HepG2 (cell line): ENCODE measurements around the gene PCYT2. TPM values are rescaled to one million over a fixed set of nuclear protein-coding genes. Genes with fewer than 3 reads are reported as not detected.

ENCODE experiments used
- ATM ChIP-seq: fragments of 450-650 bp; IDR thresholded peaks from 2 replicates; pipeline ENCODE4 v1.7.1; 2017; ENCODE audit warnings: mild to moderate bottlenecking, borderline replicate concordance
- CERS6 ChIP-seq: sonication (generic); formaldehyde crosslinking; IDR thresholded peaks from 2 replicates; pipeline ENCODE4 v1.5.0; 2020; ENCODE audit warnings: missing genetic modification reagents
- GZF1 ChIP-seq: sonication (generic); formaldehyde crosslinking; IDR thresholded peaks from 2 replicates; pipeline ENCODE4 v1.5.1; 2020; ENCODE audit warnings: mild to moderate bottlenecking, missing genetic modification reagents
- HIVEP1 ChIP-seq: sonication (generic); formaldehyde crosslinking; IDR thresholded peaks from 2 replicates; pipeline ENCODE4 v1.4.0; 2020; ENCODE audit warnings: mild to moderate bottlenecking, missing genetic modification reagents
- MAZ ChIP-seq, 2 experiments: sonication (generic) in 1 of 2; formaldehyde crosslinking in 1 of 2; IDR thresholded peaks; 2 replicates each; pipeline versions ENCODE4 v1.5.0 to v1.6.1; 2012 to 2020; ENCODE audit warnings: low read depth in 2 of 2, mild to moderate bottlenecking in 2 of 2, borderline replicate concordance in 1 of 2, improper control_type of control experiment in 1 of 2, low read length in 1 of 2, missing genetic modification reagents in 1 of 2, moderate library complexity in 1 of 2
- MYC ChIP-seq: sonication (generic); formaldehyde crosslinking; IDR thresholded peaks from 2 replicates; pipeline ENCODE4 v1.9.0; 2021; ENCODE audit warnings: missing genetic modification reagents, borderline replicate concordance
- NKX3-1 ChIP-seq: sonication (generic); formaldehyde crosslinking; IDR thresholded peaks from 2 replicates; pipeline ENCODE4 v1.5.0; 2020; ENCODE audit warnings: missing genetic modification reagents
- NR0B2 ChIP-seq: sonication (generic); formaldehyde crosslinking; IDR thresholded peaks from 2 replicates; pipeline ENCODE4 v1.4.0; 2020; ENCODE audit warnings: mild to moderate bottlenecking, missing genetic modification reagents
- RFXANK ChIP-seq: IDR thresholded peaks from 2 replicates; pipeline ENCODE4 v1.6.1; 2016
- RFXAP ChIP-seq: sonication (generic); formaldehyde crosslinking; IDR thresholded peaks from 2 replicates; pipeline ENCODE4 v1.4.0; 2020; ENCODE audit warnings: missing genetic modification reagents, borderline replicate concordance
- SNRNP70 ChIP-seq: fragments of 200-400 bp; formaldehyde crosslinking; IDR thresholded peaks from 2 replicates; pipeline ENCODE4 v1.6.1; 2017; ENCODE audit warnings: mild to moderate bottlenecking, low read depth, low read length, moderate library complexity
- SP2 ChIP-seq: sonication (generic); formaldehyde crosslinking; IDR thresholded peaks from 2 replicates; pipeline ENCODE4 v1.5.1; 2020; ENCODE audit warnings: mild to moderate bottlenecking, missing genetic modification reagents
- SP4 ChIP-seq: sonication (generic); formaldehyde crosslinking; IDR thresholded peaks from 2 replicates; pipeline ENCODE4 v1.8.1; 2023; ENCODE audit warnings: mild to moderate bottlenecking, missing genetic modification reagents
- ZBED4 ChIP-seq: sonication (generic); formaldehyde crosslinking; IDR thresholded peaks from 2 replicates; pipeline ENCODE4 v1.4.0; 2020; ENCODE audit warnings: missing genetic modification reagents, borderline replicate concordance
- ZBTB25 ChIP-seq: IDR thresholded peaks from 2 replicates; pipeline ENCODE4 v1.6.1; 2018; ENCODE audit warnings: missing genetic modification reagents
- ZIK1 ChIP-seq: sonication (generic); formaldehyde crosslinking; IDR thresholded peaks from 2 replicates; pipeline ENCODE4 v1.5.0; 2020; ENCODE audit warnings: mild to moderate bottlenecking, low read depth, missing genetic modification reagents, borderline replicate concordance
- ZMAT5 ChIP-seq: sonication (generic); formaldehyde crosslinking; IDR thresholded peaks from 2 replicates; pipeline ENCODE4 v1.5.0; 2020; ENCODE audit warnings: mild to moderate bottlenecking, low read depth, missing genetic modification reagents, borderline replicate concordance
- ZNF224 ChIP-seq: sonication (generic); formaldehyde crosslinking; IDR thresholded peaks from 2 replicates; pipeline ENCODE4 v1.5.0; 2020; ENCODE audit warnings: mild to moderate bottlenecking, missing genetic modification reagents
- ZNF337 ChIP-seq: sonication (generic); formaldehyde crosslinking; IDR thresholded peaks from 2 replicates; pipeline ENCODE4 v1.5.1; 2020; ENCODE audit warnings: missing genetic modification reagents, low read depth, mild to moderate bottlenecking, borderline replicate concordance
- ZNF629 ChIP-seq: sonication (generic); formaldehyde crosslinking; conservative IDR thresholded peaks from 2 replicates; pipeline ENCODE4 v1.5.0; 2020; ENCODE audit warnings: missing genetic modification reagents
- ZNF839 ChIP-seq: sonication (generic); formaldehyde crosslinking; IDR thresholded peaks from 2 replicates; pipeline ENCODE4 v1.4.0; 2020; ENCODE audit warnings: missing genetic modification reagents, mild to moderate bottlenecking, borderline replicate concordance
- ZSCAN31 ChIP-seq: sonication (generic); formaldehyde crosslinking; IDR thresholded peaks from 2 replicates; pipeline ENCODE4 v1.5.0; 2020; ENCODE audit warnings: low read depth, mild to moderate bottlenecking, missing genetic modification reagents
- polyA plus RNA-seq, 8 experiments: library from polyadenylated mRNA; depleted of rRNA in 3 of 8; stranded (reverse) in 7 of 8; unstranded in 1 of 8; fragments of >200 nt; fragmentation: Illumina TruSeq in 4 of 8; extraction: Trizol in 4 of 8; gene quantifications; 2 replicates each; pipeline versions ENCODE4 v1.2.1 to v1.2.3, GENCODE V29; 2011 to 2016; ENCODE audit warnings: low read depth in 4 of 8, missing spikeins in 1 of 8, mixed read lengths in 1 of 8; ENCODE audit not compliant: insufficient read depth in 1 of 8
- total RNA-seq, 5 experiments: library from RNA; depleted of rRNA; stranded (reverse); fragments of >200 nt; fragmentation: Illumina TruSeq; extraction: Trizol; gene quantifications; 2 replicates each; pipeline ENCODE4 v1.2.3, GENCODE V29; 2016; ENCODE audit warnings: low read depth in 1 of 5

Gene PCYT2
- total and polyA plus RNA-seq, 2 of the 13 experiments (the other 11 are each of a cell fraction or from before 2014, with no cell fraction given), result 147 to 297 TPM

GRCh38 chr17:81867170-81867990 lies 43.8 kb downstream of the PCYT2 start (continued):
- no peak for TF ChIP-seq CERS6 (CRISPR knock-in tag)
- TF ChIP-seq ZBED4 (CRISPR knock-in tag), result no peak
- TF ChIP-seq SP4 (CRISPR knock-in tag), result peak; percentile 22; the same call in 1 of the 2 replicates
- peak; percentile 21; the same call in 1 of the 2 replicates for TF ChIP-seq RFXAP (CRISPR knock-in tag)
- TF ChIP-seq SP2, result no peak
- no peak for TF ChIP-seq ZIK1
- TF ChIP-seq ZNF337 (CRISPR knock-in tag), result no peak
- TF ChIP-seq NKX3-1 (CRISPR knock-in tag), result peak; percentile 84
- TF ChIP-seq ATM, result no peak
- no peak for TF ChIP-seq ZMAT5 (CRISPR knock-in tag)
- no peak for TF ChIP-seq RFXANK (CRISPR knock-in tag)
- TF ChIP-seq HIVEP1 (CRISPR knock-in tag), result peak; percentile 35
- no peak for TF ChIP-seq MAZ (IDR thresholded peaks at IDR 0.05; ENCODE audit: borderline replicate concordance, low read depth, low read length)
- peak; percentile 47; the same call in 1 of the 2 replicates for TF ChIP-seq MAZ (CRISPR knock-in tag; IDR thresholded peaks at IDR 0.05; ENCODE audit: low read depth)
- no peak for TF ChIP-seq GZF1
- TF ChIP-seq ZBTB25, result no peak; the same call in none of the 2 replicates
- no peak; the same call in 1 of the 2 replicates for TF ChIP-seq ZSCAN31 (CRISPR knock-in tag)
- TF ChIP-seq SNRNP70, result no peak
- no peak for TF ChIP-seq ZNF839
- no peak for TF ChIP-seq ZNF224 (CRISPR knock-in tag)
- TF ChIP-seq ZNF629 (CRISPR knock-in tag), result 0 out of 2 replicates have a peak, but pooled peaks have one; percentile 23
- TF ChIP-seq NR0B2, result peak; percentile 71
- TF ChIP-seq MYC (CRISPR knock-in tag), result no peak
